GM20000 (cell line): ENCODE measurements around the gene ATP2A3.

Experiments
- DNase-seq: peaks from one replicate; pipeline ENCODE4 v3.0.0; 2012; ENCODE audit warnings: low spot score
- TF ChIP-seq, protein P1 (sequence below): IDR thresholded peaks from 2 replicates; pipeline ENCODE4 v1.5.1; 2012; ENCODE audit warnings: mild to moderate bottlenecking, control low read depth; ENCODE audit errors: extremely low read depth, missing control alignments

Gene ATP2A3

GRCh38 chr17:3926860-3927627 is 37.2 kb downstream of the ATP2A3 start:
- TF ChIP-seq, protein P1, sequence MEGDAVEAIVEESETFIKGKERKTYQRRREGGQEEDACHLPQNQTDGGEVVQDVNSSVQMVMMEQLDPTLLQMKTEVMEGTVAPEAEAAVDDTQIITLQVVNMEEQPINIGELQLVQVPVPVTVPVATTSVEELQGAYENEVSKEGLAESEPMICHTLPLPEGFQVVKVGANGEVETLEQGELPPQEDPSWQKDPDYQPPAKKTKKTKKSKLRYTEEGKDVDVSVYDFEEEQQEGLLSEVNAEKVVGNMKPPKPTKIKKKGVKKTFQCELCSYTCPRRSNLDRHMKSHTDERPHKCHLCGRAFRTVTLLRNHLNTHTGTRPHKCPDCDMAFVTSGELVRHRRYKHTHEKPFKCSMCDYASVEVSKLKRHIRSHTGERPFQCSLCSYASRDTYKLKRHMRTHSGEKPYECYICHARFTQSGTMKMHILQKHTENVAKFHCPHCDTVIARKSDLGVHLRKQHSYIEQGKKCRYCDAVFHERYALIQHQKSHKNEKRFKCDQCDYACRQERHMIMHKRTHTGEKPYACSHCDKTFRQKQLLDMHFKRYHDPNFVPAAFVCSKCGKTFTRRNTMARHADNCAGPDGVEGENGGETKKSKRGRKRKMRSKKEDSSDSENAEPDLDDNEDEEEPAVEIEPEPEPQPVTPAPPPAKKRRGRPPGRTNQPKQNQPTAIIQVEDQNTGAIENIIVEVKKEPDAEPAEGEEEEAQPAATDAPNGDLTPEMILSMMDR: no peak
- no peak for DNase-seq

DNA sequence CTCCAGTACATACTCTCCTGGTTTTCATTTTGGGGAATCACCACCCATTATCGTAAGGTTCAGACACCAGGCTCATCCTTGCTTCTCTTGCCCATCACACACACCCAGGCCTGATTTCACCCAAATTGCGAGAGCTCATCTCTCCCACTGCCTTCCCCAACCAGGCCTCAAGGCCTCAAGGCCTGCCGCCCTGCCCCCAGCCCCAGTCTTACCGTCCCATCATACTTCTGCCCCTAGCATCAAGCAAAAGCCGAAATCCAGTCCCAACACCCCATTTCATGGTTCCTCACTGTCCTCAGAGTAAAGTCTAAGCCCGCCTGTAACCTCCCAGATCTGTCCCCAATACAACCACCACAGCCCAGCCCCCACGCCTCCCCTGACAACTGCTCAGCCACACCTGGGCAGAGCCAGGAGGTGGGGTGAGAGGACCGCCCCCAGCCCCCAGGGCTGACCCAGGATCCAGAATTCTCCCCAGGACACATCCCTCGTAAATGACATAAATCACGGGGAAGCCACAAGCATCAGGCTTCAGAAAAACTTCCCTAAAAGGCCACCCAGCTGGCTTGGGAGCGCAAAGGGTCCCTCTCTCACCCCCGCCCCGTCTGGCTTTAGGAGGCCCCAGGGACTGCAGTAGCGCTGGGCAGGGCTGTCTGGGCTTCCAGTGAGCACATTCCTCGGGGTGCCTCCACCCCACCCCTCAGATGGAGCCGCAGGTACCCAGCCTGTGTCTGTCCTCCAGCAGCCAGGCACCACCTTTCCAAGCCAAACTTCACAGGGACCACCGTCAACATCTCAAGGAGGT is 38.4 kb downstream of the ATP2A3 start:
- no peak for DNase-seq

DNA sequence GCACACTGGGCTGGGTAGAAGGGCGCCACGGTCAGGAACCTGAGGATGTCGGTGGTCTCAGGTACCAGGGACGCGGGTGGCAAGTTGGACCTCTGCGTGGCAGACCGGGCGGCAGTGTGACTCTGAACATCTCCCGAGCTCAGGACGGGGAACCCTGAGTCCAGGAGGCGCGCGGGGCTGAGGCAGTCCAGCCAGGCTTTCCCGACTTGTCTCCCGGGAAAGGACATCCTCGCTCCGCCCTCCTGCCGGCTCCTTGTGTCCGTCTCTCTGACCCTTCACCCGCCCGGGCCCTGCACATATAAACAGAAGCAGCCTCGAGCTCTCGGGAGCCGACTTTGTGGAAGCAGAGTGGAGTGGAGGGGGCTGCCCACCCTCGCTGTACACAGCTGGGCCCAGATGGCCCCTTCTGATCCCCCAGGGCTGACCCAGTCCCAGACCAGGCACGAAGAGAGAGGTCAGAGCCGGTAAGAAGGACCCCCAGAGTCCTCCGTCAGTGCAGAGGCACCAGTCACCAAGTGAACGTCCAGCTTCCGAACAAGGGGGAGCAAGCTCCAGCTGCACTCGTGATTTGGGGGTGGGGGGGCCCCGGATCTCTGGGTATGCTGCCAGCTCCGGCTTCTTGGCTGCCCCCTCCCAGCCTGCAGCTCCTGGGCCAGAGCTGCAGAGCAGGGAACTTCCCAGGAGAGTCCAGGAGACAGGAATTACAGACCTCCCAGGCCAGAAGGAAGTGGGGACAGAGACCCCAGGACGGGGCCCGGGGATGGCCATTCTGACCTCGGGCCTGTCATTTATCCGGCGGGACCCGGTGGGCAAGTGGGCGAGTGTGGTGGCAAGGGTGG is 39.5 kb downstream of the ATP2A3 start:
- no peak for DNase-seq
- TF ChIP-seq, protein P1: no peak

More for the DNA sequence above, 38.4 kb downstream of the ATP2A3 start:
- TF ChIP-seq, protein P1: no peak

DNA sequence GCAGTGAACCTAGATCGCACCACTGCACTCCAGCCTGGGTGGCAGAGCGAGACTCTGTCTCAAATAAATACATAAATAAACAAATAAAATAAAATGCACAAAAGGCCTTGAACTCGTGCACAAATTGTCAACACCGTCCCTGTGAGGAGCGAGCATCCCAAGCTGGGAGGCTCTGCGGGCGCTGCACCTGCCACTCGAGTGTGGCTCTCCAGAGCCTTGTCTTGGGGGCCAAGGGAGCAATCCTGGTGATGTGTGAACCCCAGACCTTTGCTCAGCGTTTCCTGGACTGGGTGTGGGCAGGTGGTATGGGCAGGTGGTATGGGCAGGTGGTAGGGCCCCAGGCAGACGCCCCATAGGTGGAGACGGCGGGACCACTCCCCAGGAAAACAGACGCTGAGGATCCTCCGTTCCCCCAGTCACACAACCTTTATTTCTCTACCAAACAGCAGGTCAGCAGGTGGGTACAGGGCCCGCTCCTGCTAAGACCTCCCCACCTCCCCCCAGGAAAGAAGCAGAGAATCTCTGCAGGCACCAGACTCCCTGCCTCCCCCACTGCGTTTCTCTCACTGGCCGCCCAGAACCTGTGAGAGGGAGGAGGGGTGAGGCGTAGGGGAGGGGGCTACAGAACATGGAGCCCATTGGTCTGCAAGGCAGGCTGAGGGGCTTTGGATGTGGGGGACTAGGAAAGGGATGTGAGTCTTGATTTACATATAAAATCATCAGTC is 40.6 kb downstream of the ATP2A3 start:
- no peak for DNase-seq
- TF ChIP-seq, protein P1: no peak

DNA sequence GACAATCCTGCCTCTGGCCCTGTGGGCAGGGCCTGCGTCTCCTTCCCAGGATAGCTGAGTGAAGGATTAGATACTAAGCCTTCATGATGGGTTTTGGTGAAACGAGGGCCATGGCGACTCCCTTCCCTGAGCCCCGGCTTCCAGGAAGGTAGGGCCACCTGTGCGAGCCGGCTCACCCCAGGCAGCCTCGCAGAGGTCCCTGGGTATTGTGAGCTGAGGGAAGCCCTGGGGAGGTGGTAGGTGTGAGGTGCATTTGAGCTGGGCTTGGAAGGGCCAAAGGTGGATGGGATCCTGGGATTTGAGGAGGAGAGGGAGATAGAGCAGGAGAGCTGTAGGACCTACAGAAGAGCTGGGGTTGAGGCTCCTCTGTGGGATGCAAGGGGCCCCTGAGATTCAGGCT is 41.5 kb downstream of the ATP2A3 start:
- no peak for DNase-seq
- TF ChIP-seq, protein P1: no peak

DNA sequence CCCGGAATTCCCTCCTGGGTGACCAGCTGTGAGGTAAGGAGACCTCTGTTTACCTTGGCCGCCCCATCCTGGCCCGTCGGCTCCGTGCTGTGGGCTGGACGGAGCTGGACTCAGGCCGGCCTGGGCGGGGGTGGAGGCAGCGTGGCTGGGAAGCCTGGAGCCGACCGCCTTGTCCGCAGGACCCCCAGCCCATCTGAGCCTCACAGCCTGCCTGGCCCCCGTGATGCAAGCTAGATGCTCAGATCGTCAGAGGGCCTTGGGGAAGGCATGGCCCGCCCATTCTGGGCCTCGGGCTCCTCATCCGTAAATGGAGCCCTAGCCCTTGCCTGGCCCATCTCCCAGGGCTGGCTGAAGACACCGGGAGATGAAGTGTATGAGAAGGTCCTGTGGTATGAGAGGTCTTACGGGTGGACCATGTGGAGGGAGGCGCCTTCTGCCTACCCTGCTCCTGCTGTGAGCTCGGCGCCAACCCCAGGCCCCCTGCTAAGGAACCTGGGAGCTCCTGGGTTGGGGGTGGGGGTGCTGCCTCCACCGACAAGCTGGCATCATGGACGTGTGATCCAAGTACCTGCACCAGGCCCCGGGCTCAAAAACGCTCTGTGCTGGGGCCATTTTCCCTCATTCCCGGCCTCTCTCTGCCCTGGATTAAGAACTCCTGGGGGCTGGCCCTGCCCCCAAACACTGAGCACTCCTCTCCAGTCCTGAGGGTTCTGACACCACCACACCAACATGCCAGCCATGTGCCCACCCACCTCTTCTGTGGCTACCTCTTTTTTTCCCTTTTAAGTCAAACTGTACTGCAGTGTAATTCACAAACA is 42.5 kb downstream of the ATP2A3 start:
- no peak for DNase-seq
- TF ChIP-seq, protein P1: no peak
